Stimulated activated CD4-positive, alpha-beta T cell treated with anti-CD3 and anti-CD28 coated beads, Interleukin-12 subunit alpha, Interleukin-12 subunit beta, amount 100 ng/mL, for 48 hours (primary cell): ENCODE measurements around the gene DRG2.

Experiments used
- DNase-seq, 3 donors: peaks; one replicate each; pipeline ENCODE4 v3.0.0-alpha.2; 2020; ENCODE audit warnings: low read depth in 2 of 3, low spot score in 1 of 3

Gene DRG2

DNA sequence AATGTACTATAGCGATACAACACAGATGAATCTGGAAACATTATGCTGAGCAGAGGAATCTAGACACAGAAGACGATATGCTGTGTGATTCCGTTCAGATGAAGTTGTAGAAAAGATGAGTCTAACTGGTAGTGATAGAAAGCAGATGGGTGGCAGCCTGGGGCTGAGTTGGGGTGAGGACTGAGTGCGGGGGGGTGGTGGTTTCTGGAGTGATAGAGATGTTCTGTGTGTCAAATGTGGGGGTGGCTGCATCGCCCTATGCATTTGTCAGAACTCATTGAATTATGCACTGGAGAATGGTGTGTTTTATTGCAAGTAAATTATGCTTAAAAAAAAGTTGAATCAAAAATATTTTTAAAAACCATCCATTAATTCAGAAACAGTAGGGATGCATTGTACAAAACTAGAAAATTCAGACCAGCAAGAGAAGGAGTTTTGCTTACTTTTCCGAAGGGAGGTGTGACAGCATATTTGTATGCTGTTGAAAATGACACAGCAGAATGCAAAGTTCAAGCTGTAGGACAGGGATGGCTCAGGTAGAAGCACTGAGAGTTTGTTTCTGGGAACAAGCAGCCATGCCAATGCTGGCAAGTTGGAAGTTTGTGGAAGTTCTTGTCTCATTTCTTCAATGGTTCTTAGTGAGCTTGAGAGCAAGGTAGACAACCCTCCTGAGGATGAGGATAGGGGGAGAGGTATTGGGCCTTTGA, 13.0 kb upstream of the DRG2 start:
- no peak for DNase-seq

DNA sequence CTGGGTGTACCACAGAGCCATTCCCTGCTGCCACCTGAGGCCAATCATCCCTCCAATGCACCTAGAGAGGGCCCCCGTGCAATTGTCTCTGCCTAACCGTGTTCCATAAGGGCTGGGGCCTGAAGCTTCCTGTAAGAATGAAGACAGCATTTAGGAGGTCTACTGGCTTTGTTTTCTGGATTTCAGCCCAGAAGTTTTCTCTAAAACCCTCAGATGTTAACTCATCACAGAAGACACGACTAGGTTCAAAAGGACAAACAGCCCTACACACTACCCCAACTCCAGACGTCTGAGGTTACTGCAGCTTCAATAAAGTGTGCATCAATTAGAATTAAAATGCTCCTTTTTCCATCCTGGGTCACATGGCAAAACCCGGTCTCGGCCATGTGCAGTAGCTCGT, 10.8 kb upstream of the DRG2 start:
- no peak for DNase-seq

GRCh38 chr17:18079543-18079942, 8.2 kb upstream of the DRG2 start:
- DNase-seq = no peak

- no peak for DNase-seq
Observed at GRCh38 chr17:18084256-18084655, 3.5 kb upstream of the DRG2 start.

- DNase-seq = no peak
Observed at GRCh38 chr17:18089613-18090012, 1.9 kb downstream of the DRG2 start.

DNA sequence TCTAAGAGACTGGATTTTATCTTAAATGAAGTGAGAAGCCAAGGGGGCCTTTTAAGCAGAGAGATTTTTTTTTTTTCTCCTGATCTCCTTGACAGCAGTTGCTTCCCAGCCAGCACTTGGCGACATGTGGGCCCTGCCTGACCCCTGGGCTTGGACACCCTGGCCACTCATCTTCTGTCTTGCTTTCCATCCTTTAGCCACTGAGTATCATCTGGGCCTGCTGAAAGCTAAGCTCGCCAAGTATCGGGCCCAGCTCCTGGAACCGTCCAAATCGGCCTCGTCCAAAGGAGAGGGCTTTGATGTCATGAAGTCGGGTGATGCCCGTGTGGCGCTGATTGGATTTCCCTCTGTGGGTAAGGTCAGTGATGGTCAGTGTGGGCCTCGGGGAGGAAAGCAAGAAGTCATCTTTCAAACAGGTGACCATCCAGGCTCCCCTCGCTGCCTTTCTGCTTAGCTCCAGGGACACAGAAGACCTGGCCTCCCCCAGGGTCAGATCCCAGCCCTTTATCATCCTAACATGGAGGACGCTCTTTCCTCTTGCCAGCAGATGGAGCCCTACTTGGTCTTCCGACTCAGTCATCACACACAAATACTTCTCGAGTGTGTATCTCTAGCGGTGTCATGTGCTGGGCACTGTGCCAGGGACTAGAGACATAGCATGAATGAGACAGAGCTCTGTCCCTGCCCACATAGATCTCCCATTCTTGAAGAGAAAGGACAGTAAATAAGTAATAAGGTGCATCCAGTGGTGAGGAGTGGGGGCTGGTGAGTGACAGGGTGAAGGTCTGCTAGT, 6.1 kb downstream of the DRG2 start:
- peak in 1 of 3 donors; percentile 20 for DNase-seq

DNA sequence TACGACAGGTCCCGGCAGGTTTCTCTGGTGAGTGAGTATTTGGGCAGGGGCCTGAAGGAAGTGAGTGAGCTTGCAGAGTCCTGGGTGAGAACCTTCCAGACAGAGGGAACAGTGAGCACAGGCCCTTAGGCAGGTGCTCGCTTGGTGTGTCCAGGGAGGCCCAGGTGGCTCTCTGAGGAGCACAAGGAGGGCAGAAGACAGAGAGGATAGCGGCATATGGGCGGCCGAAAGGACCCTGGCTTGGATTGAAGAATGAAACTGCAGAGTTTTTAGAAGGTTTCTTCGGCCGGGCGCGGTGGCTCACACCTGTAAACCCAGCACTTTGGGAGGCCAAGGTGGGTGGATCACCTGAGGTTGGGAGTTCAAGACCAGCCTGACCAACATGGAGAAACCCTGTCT, 6.7 kb downstream of the DRG2 start:
- no peak for DNase-seq

DNA sequence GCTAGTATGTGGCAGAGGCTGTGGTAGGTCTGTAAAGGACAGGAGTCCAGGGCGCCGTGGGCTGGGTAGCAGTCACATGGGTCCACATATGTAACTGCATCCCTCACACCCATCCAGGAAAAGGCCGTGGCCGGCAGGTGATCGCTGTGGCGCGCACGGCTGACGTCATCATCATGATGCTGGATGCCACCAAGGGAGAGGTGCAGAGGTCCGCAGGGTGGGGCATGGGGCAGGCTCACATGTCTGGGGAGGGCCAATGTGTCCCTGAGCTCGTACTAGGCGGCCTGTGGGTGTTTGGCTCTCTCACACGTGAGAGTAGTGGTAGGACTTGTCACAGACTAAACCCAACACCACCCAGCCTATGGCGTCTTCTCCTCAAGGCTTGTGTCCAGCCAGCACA, 11.8 kb downstream of the DRG2 start:
- DNase-seq = no peak

- no peak for DNase-seq
Observed at GRCh38 chr17:18100616-18101015, 12.9 kb downstream of the DRG2 start.

- DNase-seq = no peak
Observed at GRCh38 chr17:18101828-18102227, 14.1 kb downstream of the DRG2 start.

DNA sequence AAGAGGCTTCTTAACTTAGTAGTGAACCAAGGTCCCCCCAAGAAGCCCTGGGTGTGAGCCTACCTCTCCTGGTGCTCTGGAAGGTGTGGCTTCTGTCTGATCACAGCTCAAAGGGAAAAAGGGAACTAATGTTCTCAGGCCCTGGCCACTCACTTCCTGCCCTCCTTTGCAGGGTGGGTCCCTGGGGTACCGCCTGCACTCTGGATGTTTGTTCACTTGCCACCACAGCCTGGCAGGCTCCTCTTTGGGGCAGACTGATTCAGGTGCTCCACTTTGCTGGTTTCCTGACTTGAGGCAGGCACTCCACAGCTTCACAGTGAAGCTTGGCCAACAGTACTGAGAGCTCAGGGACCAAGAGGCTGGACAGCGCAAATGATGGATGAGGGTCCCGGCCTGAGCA, 14.9 kb downstream of the DRG2 start:
- no peak for DNase-seq

GRCh38 chr17:18105027-18105426, 17.3 kb downstream of the DRG2 start:
- DNase-seq = no peak

DNA sequence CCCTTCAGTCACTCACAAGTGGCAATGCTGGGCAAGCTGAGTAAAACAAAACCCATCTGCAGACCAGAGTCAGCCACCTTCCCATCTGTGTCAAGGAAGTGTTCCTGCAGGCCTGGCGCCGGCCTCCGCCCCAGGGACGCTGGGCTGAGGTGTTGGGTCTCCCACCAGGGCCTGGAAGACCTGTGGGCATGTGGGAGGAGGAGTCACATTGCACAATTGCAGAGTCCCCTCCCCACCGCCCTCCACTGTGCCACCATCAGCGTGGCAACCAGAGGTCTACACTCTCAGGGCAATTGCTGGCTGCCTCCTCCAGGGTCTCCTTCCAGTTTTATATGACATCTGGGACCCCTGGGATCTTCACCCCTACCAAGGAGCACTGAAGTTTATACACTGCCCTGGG, 17.8 kb downstream of the DRG2 start:
- no peak for DNase-seq

DNA sequence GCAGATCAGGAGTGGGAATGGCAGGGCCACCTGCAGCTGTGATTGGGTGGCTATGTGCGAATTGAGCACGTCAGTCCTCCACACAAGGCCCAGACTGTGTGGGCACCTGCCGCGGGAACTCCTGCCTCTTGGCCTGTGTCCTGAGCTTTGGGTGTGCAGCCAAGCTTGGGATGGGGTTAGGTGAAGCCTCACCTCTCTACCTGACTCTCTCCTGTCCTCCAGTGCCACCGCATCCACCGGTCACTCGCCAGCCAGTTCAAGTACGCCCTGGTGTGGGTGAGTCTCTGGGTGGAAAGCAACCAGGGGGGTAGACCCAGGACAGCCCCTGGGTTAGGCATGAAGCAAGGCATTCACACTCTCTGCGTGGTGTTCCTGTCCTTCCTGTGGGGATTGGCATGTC, 18.5 kb downstream of the DRG2 start:
- DNase-seq = no peak

GRCh38 chr17:18107061-18107790, 19.5 kb downstream of the DRG2 start:
- no peak for DNase-seq

DNA sequence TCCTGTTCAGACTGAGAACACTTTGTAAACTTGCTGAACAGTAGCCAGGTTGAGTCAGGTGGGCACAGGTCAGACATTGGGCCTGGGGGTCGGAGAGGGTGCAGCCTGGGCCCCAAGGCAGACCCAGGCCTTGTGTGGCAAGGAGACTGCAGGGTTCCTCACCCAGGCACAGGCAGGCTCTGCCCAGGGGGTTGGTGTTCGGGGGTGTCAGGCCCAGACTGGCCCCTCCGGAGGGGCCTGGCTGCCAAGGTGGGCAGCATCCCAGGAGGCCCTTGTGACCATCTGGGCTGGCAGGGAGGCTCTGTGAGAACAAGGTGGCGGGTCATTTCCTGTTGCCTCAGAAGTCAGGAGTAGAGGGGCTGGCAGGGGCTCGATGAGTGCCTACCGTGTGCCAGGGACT, 20.2 kb downstream of the DRG2 start:
- no peak for DNase-seq

DNA sequence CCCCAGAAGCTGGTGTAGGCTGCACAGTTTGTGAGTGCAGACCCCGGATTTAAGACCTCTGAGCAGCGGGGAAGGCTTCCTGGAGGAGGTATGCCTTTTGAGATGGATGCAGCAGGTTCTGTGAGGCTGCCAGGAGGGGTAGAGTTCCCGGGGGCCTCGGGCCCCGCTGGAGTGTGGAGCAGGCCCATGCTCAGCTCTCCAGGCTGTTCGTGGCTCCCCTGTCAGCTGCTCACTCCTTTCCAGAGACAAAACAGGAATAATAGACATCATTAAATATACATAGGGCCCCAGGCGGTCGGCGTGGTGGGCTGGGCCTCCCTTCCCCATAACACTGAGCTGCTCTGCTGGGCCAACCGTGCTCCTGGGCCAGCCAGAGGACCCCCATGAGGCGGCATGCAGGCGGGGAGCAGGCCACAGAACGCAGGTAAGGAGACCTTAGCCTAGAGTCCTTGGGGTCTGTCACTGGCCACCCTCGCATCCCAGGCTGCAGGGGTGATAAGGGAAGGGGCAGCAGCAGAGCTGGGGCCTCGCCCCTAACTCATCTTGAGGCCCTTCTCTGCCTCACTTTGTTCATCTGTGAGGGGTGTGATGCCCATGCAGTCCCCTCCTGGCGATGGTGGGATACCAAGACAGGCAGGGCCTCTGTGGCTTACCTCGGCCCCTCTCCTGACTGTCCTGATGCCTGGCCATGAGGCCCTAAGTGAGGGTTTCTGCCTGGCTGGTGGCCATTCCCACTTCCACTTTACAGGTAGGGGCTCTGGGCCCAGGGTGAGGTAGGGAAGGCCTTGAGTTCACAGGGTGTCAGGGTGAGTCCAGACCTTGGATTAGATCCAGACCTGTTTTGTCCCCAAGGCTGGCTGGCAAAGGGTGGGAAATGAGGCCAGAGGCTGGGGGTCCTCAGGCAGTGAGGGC, 20.9 kb downstream of the DRG2 start, which contains the start of gene MYO15A:
MYO15A (plus strand) TSS at position 356 of the 912 bp plus-strand sequence. CDS start 10,045 bp downstream, outside the sequence.
- no peak for DNase-seq

DNA sequence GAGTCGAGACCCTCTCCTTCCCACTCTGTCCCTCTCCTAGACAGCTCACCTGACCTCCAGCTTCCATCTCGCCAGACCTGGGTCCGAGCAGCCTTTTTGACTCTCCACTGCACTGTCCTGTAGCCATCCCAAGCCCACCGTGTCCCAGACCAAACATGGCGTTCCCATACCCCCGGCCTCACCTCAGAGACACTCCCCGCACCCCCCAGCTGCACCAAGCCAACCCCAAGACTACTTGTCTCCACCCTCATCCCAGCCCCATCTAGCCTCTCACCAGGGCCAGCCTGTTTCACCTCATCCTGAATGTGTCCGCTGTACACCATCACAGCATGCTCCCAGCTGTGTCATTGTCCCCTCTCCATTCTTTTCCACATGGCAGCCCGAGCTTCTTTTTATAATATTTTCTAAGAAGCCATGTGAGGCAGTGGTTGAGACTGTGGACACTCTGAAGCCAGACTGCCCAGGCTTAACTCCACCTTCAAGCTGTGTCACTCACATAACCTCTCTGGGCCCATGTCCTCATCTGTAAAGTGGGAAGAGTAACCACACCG, 22.3 kb downstream of the DRG2 start:
- DNase-seq = no peak

DNA sequence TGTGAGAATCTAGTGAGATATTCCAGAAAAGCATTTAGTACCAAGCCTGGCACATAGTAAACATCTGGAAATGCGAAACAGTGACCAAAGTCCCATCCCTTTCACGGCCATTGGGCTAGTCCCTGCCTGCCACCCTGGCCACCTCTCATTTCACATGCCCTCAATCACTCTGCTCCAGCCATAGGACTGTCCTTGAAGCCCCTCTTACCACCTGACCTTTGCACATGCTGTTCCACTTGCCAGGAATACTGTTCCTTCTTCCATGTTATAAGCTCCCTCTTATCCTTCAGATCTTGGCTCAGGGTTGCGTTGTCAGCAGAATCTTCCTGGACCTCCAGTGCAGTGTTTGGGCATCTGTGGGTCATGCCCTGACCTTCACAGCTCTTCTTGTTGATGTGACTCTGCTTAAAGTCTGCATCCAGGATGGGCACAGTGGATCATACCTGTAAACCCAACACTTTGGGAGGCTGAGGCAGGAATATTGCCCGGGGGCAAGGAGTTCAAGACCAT, 22.9 kb downstream of the DRG2 start:
- DNase-seq = no peak

DNA sequence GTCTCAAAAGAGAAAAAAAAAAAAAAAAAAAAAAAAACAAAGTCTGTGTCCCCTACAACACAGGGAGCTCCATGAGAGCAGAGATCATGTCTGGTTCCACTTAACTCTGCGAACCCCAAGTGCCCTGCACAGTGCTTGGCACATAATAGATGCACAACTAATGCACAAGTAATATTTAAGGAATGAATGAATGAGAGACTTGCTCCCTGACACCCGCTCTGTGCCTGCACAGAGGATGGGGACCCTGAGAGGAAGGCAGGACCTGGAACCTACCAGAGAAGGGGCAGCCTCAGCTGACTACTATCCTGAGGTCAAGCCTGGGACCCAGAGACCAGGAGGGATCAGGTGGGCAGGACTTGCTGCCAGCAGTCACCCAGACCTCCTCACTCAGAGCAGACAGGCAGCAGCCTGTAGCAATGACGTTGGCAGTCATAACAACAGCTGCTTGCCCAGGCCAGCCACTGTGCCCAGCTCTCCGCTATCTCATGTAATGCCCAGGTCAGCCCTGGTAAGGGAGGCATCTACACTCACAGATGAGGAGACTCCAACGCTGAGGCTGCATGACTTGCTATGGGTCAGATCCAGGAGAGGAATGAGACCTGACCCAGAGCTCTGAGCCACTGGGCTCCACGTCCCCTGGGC, 23.7 kb downstream of the DRG2 start:
- no peak for DNase-seq
